Body of pancreas (tissue), 4 donors: ENCODE measurements around the gene PCBP2. TPM values are rescaled to one million over a fixed set of nuclear protein-coding genes. Genes with fewer than 3 reads are reported as not detected.

ENCODE experiments used
- ATAC-seq: fragments of 150-250 bp; one replicate; pipeline ENCODE4 v1.9.1; 2016
- DNase-seq, 4 donors: peaks; one replicate each; pipeline ENCODE4 v3.0.0-alpha.2; 2019
- H3K27ac ChIP-seq, 4 donors: fragments of 200-600 bp; sonication (generic); 1 replicate in 3 of 4; 2 replicates in 1 of 4; pipeline versions ENCODE4 v1.5.1 to v1.6.1; 2016 to 2019; ENCODE audit warnings: mild to moderate bottlenecking in 1 of 4, mixed read lengths in 1 of 4, moderate library complexity in 1 of 4
- H3K27me3 ChIP-seq, 2 donors: fragments of 200-600 bp; sonication (generic); one replicate each; pipeline ENCODE4 v1.6.0; 2016; ENCODE audit warnings: mild to moderate bottlenecking in 1 of 2
- H3K36me3 ChIP-seq, 2 donors: fragments of 200-600 bp; sonication (generic); replicated peaks in 1 of 2; 2 replicates each; pipeline ENCODE4 v1.5.1; 2016; ENCODE audit warnings: low read depth in 2 of 2; ENCODE audit not compliant: insufficient read depth in 1 of 2
- H3K4me1 ChIP-seq: fragments of 200-600 bp; sonication (generic); one replicate; pipeline ENCODE4 v1.6.0; 2016
- H3K4me3 ChIP-seq, 2 donors: fragments of 200-600 bp; sonication (generic); 1 replicate in 1 of 2; 2 replicates in 1 of 2; pipeline ENCODE4 v1.5.1; 2016 to 2019
- H3K9me3 ChIP-seq, 3 donors: fragments of 200-600 bp; sonication (generic); 1 replicate in 2 of 3; 2 replicates in 1 of 3; pipeline ENCODE4 v1.5.1; 2016
- POLR2A ChIP-seq, 3 donors: fragments of 450-650 bp; IDR thresholded peaks; one replicate each; pipeline ENCODE4 v1.6.1; 2016; ENCODE audit warnings: antibody characterized with exemption in 3 of 3, mild to moderate bottlenecking in 2 of 3
- WGBS, 2 donors: methylation state at CpG; one replicate each; pipeline ENCODE4 v1.1.5; 2017; 5-methylcytosine and 5-hydroxymethylcytosine counted together
- intact Hi-C: fragments of 100-400 bp; cut with DNase I; formaldehyde crosslinking; loops from one replicate; pipeline ENCODE4 v1.15.1; 2023
- total RNA-seq, 2 donors: library from RNA; depleted of rRNA; stranded (reverse); fragments of >200 nt; gene quantifications; one replicate each; pipeline ENCODE4 v1.1.0, GENCODE V29; 2016
- TF ChIP-seq, protein P1 (sequence below), 7 experiments: fragments of 450-650 bp in 4 of 7; fragments of 200-600 bp in 3 of 7; sonication (generic) in 3 of 7; IDR thresholded peaks; one replicate each; pipeline ENCODE4 v1.5.1; 2016 to 2019; ENCODE audit warnings: antibody characterized with exemption in 7 of 7

Gene PCBP2
- total RNA-seq, 2 donors from 2014 or later = 226 to 308 TPM

DNA sequence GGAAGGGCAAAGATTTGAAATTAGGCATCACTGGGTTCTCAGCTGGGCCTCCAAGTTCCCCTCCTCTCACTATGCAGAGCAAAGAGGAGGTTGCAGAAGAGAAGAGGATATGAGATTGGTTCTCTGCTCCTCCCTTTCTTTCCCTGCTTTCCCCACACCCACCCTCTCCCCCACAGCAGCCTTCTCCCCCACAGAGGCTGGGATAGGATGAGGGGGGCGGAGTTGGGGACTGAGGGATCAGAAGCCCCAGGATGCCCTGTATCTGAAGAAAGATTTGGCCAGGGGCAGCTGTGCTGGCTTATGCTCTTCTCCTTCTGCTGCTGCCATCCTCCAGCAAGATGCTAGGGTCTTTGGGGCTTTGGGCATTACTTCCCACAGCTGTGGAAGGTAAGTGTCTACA lies 28.3 kb upstream of the PCBP2 start, which contains the start of gene AMHR2:
TSS of gene AMHR2 (plus strand) at position 259 of the 400 bp plus-strand sequence. CDS start at position 339, 80 bp downstream.
- H3K27me3 ChIP-seq = no peaks in the 10 kb centered on the region
- TF ChIP-seq, protein P1, sequence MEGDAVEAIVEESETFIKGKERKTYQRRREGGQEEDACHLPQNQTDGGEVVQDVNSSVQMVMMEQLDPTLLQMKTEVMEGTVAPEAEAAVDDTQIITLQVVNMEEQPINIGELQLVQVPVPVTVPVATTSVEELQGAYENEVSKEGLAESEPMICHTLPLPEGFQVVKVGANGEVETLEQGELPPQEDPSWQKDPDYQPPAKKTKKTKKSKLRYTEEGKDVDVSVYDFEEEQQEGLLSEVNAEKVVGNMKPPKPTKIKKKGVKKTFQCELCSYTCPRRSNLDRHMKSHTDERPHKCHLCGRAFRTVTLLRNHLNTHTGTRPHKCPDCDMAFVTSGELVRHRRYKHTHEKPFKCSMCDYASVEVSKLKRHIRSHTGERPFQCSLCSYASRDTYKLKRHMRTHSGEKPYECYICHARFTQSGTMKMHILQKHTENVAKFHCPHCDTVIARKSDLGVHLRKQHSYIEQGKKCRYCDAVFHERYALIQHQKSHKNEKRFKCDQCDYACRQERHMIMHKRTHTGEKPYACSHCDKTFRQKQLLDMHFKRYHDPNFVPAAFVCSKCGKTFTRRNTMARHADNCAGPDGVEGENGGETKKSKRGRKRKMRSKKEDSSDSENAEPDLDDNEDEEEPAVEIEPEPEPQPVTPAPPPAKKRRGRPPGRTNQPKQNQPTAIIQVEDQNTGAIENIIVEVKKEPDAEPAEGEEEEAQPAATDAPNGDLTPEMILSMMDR (IDR thresholded peaks at IDR 0.05) = no peak
- TF ChIP-seq POLR2A (IDR thresholded peaks at IDR 0.05) = no peak
- ATAC-seq (no peak), DNase-seq (no peak)
- no peaks in the 10 kb centered on the region for H3K9me3 ChIP-seq
- peak within 1 kb of the TSS in 3 of 4 donors; percentile 22 to 70 (median 38) for H3K27ac ChIP-seq
- H3K4me3 ChIP-seq = no peak within 1 kb of the TSS
- no peaks in the 10 kb centered on the region for H3K36me3 ChIP-seq
- peaks cover 40% of the 10 kb centered on the region for H3K4me1 ChIP-seq
- 89 to 100% methylated on average over 1 of the region's 1 CpG for WGBS, 2 donors
- intact Hi-C loops = no loop called here

DNA sequence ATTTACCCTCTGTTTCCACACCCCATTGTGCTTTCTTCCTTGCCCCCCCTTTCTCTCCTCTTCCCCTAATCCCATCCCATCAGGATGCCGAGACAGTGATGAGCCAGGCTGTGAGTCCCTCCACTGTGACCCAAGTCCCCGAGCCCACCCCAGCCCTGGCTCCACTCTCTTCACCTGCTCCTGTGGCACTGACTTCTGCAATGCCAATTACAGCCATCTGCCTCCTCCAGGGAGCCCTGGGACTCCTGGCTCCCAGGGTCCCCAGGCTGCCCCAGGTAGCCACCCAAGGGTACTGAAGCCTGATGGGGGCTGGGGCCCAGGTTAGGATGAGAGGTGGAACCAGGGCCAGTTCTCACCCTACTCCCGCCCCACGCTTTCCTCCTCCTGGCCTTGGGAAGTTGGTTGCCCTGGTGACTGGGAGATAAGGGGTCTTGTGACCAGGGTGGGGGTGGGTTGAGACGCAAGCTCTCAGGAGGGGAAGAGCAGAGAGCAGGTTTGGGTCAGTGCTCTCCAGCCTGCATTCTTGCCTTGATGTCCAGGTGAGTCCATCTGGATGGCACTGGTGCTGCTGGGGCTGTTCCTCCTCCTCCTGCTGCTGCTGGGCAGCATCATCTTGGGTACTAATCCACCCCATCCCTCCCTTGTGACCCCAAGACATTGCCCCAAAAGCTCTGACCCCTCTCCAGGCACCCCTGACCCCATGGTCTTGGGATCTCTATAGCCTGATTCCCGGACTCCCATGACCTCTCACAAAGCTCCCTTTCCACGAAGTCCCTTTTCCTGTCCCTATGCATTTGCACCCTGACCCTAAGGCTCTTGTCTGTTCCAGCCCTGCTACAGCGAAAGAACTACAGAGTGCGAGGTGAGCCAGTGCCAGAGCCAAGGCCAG lies 27.0 kb upstream of the PCBP2 start:
- Histone ChIP-seq H3K36me3 (no peaks in the 10 kb centered on the region), H3K27me3 (no peaks in the 10 kb centered on the region), H3K4me1 (peaks cover 40% of the 10 kb centered on the region), H3K9me3 (no peaks in the 10 kb centered on the region), H3K4me3 (no peak overlapping the region), H3K27ac (peak overlapping the region; percentile 22 to 70 (median 41))
- ATAC-seq = peak; percentile 63
- no peak for TF ChIP-seq POLR2A (IDR thresholded peaks at IDR 0.05)
- TF ChIP-seq, protein P1 (IDR thresholded peaks at IDR 0.05) = no peak
- WGBS, 2 donors = 34 to 43% methylated on average over 6 to 9 of the region's 9 CpGs
- peak; percentile 59 to 79 (median 76) for DNase-seq
- intact Hi-C loops = no loop called here

DNA sequence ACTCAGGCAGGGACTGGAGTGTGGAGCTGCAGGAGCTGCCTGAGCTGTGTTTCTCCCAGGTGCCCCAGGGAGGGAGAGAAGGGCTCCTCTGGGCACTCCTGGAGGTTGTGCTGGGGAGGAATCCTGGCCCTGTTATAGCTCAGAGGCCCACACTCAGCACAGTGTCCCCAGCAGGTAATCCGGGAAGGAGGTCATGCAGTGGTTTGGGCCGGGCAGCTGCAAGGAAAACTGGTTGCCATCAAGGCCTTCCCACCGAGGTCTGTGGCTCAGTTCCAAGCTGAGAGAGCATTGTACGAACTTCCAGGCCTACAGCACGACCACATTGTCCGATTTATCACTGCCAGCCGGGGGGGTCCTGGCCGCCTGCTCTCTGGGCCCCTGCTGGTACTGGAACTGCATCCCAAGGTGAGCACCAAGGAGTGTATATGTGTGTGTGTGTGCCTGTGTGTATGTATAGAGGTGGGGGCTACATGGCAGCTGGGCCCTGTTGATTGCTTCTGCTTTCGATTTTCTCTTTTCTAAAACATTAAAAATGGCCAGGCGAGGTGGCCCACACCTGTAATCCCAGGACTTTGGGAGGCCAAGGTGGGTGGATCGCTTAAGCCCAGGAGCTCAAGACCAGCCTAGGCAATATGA lies 26.3 kb upstream of the PCBP2 start:
- DNase-seq (peak; percentile 35 to 60 (median 45)), ATAC-seq (peak; percentile 43)

DNA sequence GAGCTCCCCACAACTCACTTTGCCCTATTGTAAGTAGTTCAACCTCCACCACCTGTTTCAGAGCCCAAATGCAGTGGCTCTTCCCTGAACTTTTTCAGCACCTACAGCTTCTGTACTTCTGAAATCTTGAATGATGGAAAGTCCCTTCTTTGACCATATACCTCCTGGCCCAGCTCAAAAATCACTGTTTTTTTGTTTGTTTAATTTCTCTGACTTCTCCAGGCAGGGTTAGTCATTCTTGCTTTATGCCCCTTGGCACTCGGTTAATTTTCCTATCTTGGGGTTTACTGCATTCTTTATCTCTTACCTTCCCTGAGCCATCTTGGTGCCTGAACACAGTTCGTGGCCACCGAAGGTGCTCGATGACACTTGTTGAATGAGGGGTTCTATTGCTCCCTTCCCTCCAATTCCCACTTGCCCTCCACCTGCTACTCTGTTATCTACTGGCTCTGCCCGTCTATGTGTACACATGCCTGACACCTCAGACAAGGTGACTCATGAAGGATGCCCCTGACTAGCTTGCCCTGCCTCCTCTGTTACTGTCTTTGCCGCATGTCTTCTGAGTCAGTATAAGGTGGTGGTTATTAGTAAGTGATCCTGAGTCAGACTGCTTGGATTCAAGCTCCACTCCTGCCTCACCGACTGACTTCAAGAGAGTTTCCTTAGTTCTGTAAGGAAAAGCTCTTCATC lies 23.9 kb upstream of the PCBP2 start:
- H3K27ac ChIP-seq = no peak overlapping the region
- TF ChIP-seq, protein P1 (IDR thresholded peaks at IDR 0.05) = no peak
- no peak for TF ChIP-seq POLR2A (IDR thresholded peaks at IDR 0.05)
- peaks cover 35% of the 10 kb centered on the region for H3K4me1 ChIP-seq
- DNase-seq (no peak), ATAC-seq (no peak)
- H3K27me3 ChIP-seq = no peaks in the 10 kb centered on the region
- no peaks in the 10 kb centered on the region for H3K36me3 ChIP-seq
- no peak overlapping the region for H3K4me3 ChIP-seq
- intact Hi-C loops = no loop called here
- no peaks in the 10 kb centered on the region for H3K9me3 ChIP-seq
- WGBS, 2 donors = 52 to 54% methylated on average over 7 of the region's 7 CpGs

More for the DNA sequence above, 26.3 kb upstream of the PCBP2 start:
- no peaks in the 10 kb centered on the region for H3K9me3 ChIP-seq
- TF ChIP-seq POLR2A (IDR thresholded peaks at IDR 0.05) = no peak
- TF ChIP-seq, protein P1 (IDR thresholded peaks at IDR 0.05) = no peak
- H3K27me3 ChIP-seq = no peaks in the 10 kb centered on the region
- no peak overlapping the region for H3K4me3 ChIP-seq
- peaks cover 40% of the 10 kb centered on the region for H3K4me1 ChIP-seq
- intact Hi-C loops = no loop called here
- no peaks in the 10 kb centered on the region for H3K36me3 ChIP-seq
- H3K27ac ChIP-seq = peak overlapping the region; percentile 22 to 70 (median 41)
- 26 to 100% methylated on average over 1 to 11 of the region's 11 CpGs for WGBS, 2 donors
